HG03439 (cell line): Measurements from ENCODE around the gene KRTAP1-4.
"Not testable (repeated sequence)": the region's sequence is repeated elsewhere in the genome, so short reads cannot be mapped to it uniquely, and the experiment has no call there.

Experiments
- ATAC-seq: cut with Tn5 transposase; IDR thresholded peaks from one replicate; pipeline ENCODE4 v1.9.1; 2021; ENCODE audit warnings: mild to moderate bottlenecking, moderate library complexity; ENCODE audit not compliant: unreplicated experiment

The KRTAP1-4 gene, protein sequence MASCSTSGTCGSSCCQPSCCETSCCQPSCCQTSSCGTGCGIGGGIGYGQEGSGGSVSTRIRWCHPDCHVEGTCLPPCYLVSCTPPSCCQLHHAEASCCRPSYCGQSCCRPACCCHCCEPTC

DNA sequence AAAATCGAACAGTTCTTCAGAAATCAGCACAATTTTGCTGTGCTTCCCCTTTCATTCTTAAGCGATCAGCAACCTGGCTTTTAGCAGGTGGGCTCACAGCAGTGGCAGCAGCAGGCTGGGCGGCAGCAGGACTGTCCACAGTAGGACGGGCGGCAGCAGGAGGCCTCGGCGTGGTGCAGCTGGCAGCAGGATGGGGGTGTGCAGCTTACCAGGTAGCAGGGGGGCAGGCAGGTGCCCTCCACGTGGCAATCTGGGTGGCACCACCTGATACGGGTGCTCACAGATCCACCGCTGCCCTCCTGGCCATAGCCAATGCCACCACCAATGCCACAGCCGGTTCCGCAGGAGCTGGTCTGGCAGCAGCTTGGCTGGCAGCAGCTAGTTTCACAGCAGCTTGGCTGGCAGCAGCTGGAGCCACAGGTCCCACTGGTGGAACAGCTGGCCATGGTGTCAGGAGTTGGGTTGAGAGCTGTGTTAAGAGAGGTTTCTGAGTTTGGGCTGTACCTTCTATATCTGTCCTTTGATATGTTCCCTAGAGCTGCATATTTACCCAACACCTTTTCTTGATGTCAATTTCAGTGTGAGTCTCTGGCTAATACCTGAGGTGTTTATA is at the start of gene KRTAP1-4:
TSS of gene KRTAP1-4 (minus strand) at position 563 of the 613 bp plus-strand sequence. CDS start at position 446, 117 bp downstream.
- no peak for ATAC-seq

DNA sequence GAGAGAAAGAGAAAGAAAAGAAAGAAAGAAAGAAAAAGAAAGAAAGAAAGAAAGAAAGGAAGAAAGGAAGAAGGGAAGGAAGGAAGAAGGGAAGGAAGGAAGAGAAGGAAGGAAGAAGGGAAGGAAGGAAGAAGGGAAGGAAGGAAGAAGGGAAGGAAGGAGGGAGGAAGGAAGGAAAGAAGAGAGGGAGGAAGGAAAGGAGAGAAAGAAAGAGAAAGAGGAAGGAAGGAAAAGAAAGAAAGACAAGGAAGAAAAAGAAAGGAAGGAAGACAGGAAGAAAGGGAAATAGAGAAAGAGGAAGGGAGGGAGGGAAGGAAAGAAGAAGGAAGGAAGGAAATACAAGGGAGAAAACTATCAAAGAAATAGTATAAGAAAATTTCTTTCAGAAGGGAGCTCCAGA is 46.8 kb upstream of the KRTAP1-4 start:
- ATAC-seq, result no peak

DNA sequence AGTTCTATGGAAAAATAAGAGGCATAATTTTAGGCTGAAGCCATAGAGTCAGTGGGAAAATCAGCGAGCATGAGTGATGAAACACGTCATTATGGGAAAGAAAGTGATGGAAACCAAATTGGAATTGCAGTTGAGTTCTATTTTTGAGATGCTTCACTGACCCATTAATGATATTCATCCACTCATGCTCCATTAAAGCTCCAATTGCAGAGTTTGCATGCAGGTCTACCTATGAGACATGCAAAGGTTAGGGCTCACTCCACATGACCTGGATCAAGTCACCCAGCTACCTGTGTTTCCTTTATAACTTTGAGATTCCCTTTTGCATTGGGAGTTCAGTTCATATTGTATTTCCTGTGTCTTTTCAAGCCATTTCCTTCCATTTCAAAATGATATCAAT is 43.7 kb upstream of the KRTAP1-4 start:
- ATAC-seq, result no peak

DNA sequence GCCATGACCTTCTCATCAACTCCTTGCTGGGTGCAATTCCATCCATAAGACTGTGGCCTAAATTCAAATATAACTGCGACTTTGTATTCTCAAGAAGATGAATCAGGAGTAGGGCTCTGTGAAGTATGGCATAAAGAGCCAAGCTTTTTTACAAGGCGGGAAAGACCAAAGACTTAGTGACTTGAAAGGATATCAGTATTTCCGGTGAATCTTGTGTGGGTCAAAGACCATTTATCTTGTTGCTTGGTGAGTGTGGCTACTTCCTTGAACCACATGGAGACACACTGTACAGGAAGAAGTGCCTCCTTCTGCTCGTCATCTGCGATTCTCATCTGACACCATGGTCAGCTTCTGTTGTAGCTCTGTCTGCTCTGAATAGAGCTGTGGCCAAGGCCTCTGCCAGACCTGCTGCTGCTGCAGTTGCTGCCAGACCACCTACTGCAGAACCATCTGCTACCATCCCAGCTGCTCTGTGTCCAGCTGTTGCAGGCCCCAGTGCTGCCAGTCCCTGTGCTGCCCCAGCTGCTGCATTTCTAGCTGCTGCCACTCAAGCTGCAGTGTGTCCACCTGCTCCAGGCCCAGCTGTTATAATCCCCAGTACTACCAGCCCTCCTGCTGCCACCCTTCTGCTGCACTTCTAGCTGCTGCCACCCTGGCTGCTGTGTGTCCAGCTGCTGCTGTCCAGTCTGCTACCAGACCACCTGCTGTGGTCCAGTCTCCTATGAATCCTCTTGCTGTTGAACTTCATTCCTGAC is 41.8 kb upstream of the KRTAP1-4 start:
- no peak for ATAC-seq

DNA sequence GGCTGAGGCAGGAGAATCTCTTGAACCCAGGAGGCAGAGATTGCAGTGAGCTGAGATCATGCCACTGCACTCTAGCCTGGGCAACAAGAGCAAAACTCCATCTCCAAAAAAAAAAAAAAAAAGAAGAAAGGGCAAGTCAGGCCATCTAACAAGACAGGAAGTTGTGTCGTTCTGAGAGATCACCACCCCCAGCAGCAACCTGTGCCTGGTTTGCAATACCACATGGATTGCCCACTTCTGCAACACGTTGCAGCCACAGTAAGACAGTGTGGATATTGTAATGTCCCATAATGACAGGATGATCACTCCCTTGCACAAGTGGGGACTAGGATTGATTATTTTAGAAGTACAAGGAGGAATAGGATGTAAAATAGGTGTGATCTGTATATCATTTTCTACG is 39.0 kb upstream of the KRTAP1-4 start:
- no peak for ATAC-seq

DNA sequence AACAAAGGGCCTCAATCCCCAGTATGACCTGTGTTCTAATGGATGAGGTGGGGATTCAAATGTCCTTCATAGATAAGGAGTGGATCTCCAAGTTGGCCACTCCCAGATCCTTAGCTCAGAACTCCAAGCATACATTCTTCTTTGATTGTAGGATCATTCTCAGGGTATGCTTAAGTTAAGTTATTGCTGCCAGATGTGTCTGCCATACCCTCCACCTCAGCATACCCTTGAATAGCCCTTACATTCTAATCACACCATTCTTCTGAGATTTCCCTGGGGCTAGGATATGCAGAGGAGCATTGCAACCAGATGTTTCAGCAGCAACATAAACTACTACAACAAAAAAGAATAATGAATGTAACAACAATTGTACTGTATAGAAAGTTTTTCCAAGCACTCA is 37.3 kb upstream of the KRTAP1-4 start:
- ATAC-seq, result no peak

DNA sequence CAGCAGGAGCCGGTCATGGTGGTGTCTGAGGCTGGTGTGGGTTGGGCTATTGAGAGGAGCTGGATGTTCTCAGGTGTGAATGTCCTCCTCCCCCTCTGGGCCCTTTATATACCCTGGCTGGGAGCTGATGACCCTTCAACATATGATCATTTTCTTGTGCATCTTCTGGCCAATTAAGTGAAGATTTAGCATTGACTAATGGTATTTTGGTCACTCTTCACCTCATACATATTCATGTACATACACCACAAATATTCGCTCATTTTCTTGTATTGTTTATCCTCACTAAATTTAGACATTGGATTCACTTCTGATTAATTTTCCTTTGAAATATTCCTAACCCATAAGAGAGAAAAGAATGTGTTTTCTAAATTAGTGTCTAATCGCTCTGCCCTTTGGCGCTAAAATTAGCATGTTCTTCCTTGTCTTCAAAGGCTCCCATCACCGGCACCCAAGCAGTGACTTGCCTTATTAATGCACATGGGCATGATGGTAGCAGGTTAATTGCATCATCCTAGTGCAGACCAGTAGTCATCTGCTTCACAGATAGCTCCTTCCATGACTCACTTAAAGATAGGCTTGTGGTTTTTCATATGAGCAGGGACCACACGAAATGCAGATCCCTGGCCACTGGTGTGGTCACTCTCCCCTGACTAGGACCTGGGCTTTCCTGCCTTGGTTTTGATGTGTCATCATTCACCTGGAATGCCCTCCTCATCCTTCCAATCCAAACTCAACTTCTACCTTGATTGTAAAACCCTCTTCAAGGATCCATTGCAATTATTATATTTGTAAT is 36.0 kb upstream of the KRTAP1-4 start, which contains the start of gene KRTAP2-4:
TSS of gene KRTAP2-4 (minus strand) at position 51 of the 796 bp plus-strand sequence. CDS start at position 17, 34 bp downstream.
- no peak for ATAC-seq

DNA sequence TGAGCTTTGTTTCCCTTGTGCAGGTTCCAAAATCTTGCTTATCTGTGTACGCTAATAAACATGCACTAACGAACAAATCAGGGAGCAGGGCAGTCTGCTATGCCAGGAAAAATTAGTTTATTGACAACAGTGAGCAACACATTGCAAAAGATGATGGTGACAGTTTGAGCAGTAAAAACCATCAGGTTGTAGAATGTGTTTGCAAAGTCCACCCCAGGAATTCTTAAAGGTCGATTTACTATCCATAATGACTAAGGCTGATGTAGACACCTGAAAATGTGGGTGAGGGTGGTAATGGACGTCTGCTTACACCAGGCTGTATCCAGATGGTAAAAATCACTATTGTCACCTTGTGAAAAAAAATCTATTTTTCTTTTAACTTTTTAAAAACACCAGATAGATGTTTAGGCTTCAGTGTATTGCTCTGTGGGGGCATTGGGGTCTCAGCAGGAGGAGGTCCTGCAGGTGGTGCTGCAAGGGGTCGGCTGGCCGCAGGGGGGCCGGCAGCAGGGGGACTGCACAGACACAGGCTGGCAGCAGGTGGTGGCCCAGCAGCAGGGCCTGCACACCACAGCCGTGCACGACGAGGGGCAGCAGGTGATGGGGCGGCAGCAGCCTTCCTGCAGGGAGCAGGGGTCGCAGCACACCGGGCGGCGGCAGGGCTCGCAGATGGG is 35.2 kb upstream of the KRTAP1-4 start:
- not testable (repeated sequence) for ATAC-seq

DNA sequence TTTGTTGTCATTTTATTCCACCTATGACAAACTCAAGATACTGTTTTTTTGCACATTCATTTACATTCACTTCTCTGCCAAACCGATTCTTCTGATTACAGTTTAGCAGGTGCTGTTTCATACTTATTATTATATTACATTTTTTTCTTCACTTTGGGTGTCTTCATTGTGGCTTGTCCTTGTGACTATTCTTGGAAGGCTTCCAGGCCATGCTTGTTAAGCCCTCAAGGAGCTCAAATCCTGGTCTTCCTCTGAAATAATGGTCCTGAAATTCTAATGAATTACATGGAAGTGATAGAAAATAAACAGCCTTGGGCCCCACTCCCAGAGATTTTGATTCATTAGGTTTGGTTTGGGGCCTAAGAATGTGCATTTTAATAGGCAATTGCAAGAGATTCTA is 34.3 kb upstream of the KRTAP1-4 start:
- no peak for ATAC-seq

DNA sequence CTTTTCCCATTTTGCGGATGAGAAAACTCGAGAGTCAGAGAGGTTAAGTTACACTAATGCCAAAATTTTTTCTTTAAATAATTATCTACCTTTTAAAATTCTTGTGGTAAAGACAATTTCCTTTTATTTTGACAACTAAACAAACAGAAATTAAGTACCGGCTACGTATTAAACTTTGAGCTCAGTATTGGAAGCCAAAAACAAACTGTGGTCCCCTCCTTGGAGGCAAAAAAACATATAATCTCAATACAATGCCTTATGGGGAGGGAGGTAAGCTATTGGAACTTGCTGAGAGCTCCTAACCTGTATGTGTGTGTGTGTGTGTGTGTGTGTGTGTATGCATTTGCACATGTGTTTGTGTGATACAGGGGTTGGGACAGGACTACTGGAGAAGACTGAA is 33.5 kb upstream of the KRTAP1-4 start:
- no peak for ATAC-seq

DNA sequence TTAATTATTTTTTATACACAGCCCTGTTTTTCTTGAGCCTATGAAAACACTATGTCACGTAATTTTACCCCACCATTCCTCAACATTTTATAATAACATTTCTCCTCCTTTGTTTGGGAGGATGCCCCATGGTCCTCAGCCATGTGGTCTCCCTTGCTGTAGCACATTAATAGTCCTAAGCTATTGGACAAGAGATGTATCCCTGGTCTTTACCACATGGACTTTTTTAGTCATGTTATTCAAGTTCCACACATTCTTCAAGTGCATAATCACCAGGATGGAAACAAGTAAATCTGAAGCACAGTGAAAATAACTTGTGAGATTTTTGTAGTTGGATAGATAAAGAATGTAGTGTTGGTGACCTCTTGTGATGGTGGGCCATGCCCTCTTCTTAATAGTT is 32.0 kb upstream of the KRTAP1-4 start:
- no peak for ATAC-seq

DNA sequence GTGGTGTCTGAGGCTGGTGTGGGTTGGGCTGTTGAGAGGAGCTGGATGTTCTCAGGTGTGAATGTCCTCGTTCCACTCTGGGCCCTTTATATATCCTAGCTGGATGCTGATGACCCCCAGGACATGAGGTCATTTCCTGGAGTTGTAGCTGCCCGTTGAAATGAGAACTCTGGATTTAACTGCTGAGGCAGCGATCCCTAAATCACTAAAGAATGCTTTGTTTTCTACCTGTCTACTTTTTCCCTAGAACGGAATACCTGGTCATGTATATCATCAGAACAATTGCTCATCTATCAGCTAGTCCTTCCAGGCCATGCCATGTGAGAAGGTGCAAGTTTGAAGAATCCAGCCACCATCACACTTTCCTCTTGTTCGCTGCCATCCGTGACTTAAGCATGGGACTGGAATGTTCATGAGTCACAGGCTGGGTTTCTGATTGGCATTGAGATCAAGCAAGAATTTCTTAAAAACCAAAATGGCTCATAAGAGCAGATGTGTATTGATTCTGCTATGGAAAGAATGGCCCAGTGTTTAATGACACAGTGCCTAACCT is 30.1 kb upstream of the KRTAP1-4 start, which contains the start of gene KRTAP2-3:
TSS of gene KRTAP2-3 (minus strand) at position 63 of the 553 bp plus-strand sequence. CDS start 64 bp downstream, outside the sequence.
- ATAC-seq, result no peak

DNA sequence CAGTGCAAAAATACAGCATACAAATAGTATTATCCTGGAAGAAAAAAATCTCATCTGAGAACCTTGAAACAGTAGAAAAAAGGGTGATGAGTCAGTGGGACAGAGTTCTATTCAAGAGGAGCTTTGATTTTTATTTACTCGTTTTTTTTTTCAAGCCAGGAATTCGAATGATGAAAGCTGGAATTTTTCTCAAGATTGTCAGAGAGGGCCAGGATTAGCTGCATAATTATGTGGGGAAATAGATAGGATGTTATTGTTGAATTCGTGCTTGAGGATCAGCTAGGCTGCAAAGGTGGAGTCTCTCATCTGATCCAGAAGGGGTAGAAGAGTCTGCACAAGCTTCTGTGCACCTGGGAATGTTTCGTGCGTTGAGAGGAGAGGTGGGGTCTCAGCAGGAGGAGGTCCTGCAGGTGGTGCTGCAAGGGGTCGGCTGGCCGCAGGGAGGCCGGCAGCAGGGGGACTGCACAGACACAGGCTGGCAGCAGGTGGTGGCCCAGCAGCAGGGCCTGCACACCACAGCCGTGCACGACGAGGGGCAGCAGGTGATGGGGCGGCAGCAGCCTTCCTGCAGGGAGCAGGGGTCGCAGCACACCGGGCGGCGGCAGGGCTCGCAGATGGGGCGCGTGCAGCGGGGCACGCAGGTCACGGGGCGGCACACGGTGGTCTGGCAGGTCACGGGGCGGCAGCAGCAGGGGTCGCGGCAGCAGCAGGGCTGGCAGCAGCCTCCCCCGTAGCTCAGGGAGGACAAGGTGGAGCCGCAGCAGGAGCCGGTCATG is 29.5 kb upstream of the KRTAP1-4 start:
- not testable (repeated sequence) for ATAC-seq

DNA sequence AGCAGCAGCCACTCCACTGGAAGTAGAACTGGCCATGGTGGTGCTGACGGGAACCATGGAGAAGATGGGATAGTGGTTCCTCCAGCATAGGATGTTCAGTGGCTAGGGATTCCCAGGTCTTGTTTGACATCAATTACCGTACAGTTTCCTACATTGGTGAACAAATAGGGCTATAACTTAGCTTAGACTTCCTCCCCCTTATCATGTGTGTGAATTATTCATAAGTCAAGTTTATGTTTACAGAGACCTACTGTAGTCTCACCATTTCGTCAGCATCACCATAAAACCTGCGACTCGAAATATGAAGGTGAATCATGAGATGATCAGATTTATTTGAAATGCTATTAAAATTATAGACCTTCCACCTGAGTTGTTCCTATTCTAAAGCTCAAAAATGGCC is 28.7 kb upstream of the KRTAP1-4 start:
- ATAC-seq, result no peak

DNA sequence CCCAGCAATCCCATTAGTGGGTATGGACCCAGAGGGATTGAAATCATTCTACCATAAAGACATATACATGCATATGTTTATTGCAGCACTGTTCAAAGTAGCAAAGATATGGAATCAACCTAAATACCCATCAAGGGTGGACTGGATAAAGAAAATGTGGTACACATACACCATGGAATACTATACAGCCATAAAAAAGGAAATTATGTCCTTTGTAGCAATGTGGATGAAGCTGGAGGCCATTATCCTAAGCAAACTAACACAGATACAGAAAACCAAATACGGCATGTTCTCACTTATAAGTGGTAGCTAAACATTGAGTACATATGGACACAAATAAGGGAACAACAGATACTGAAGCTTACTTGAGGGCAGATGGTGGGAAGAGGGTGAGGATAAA is 27.6 kb upstream of the KRTAP1-4 start:
- ATAC-seq, result no peak

DNA sequence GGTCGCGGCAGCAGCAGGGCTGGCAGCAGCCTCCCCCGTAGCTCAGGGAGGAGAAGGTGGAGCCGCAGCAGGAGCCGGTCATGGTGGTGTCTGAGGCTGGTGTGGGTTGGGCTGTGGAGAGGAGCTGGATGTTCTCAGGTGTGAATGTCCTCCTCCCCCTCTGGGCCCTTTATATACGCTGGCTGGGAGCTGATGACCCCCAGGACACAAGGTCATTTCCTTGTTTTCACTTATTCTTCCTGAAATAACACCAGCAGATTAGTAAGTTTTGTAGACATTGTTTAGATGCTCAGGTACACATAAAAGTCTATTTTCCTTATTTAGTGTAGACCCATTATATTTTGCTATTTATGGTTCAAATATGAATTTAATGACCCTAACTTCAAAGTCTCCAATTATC is 25.1 kb upstream of the KRTAP1-4 start, which contains the start of gene KRTAP2-2:
TSS of gene KRTAP2-2 (minus strand) at position 101 of the 400 bp plus-strand sequence. CDS start at position 82, 19 bp downstream.
- not testable (repeated sequence) for ATAC-seq

DNA sequence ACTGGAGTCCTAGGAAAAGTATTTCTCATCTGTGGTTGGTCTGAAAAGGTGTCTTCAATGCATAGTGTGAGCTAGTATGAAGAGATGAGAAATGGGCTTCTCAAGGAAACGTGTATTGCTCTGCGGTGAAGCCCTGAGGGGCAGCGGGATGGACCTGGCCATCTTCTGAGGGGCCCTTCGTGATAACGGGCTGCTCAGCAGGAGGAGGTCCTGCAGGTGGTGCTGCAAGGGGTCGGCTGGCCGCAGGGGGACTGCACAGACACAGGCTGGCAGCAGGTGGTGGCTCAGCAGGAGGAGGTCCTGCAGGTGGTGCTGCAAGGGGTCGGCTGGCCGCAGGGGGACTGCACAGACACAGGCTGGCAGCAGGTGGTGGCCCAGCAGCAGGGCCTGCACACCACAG is 24.6 kb upstream of the KRTAP1-4 start:
- ATAC-seq, result not testable (repeated sequence)

DNA sequence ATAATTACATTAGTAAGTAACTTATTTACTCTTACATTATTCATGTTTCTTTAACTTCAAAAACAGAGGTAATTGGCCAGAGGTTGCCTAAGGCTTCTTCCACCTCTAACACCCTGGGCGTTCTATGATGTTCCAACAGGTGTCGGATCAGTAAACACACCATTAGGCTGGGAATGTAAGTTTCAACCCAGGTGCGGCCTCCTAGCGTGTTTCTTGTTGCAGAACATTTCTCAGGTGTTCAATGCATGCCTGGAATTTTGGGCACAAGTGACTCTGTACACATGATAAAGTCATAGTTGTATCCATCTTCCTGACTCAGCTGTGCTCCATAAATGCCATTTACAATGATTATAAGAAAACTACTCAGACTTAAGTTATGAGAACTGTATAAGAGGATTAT is 24.0 kb upstream of the KRTAP1-4 start:
- no peak for ATAC-seq

DNA sequence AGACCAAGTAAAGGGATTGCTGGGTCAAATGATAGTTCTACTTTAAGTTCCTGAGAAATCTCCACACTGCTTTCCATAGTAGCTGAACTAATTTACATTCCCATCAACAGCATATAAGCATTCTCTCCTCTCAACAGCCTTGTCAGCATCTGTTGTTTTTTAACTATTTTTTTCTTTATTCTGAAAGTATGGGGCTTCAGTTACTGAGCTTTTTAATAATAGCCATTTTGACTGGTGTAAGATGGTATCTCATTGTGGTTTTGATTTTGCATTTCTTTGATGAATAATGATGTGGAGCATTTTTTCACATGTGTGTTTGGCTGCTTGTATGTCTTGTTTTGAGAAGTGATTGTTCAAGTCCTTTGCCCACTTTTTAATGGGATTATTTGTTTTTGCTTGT is 22.6 kb upstream of the KRTAP1-4 start:
- no peak for ATAC-seq
